A673 (cell line): ENCODE data around the gene RAD50.

Experiments used
- CTCF ChIP-seq: fragments of 300-800, 200-600 bp; sonication (generic); conservative IDR thresholded peaks from 2 replicates; pipeline ENCODE4 v1.5.1; 2017; ENCODE audit warnings: low read depth, mild to moderate bottlenecking, antibody characterized with exemption, low read length, moderate library complexity, mixed read lengths
- EZH2 ChIP-seq: fragments of 200-600 bp; sonication (generic); IDR thresholded peaks from 2 replicates; pipeline ENCODE4 v1.6.1; 2017; ENCODE audit warnings: borderline replicate concordance, low read depth, mild to moderate bottlenecking, mixed read lengths, antibody characterized with exemption, low read length; ENCODE audit not compliant: poor library complexity, severe bottlenecking

GRCh38 chr5:132637241-132637640 lies 80.5 kb downstream of the RAD50 start:
- TF ChIP-seq CTCF (no peak), EZH2 (no peak)
